OCI-M2 (cell line): ENCODE results near the gene MPRIP.
"Not testable (repeated sequence)": the region's sequence is repeated elsewhere in the genome, so short reads cannot be mapped to it uniquely, and the experiment has no call there.

ENCODE experiments used
- DNase-seq: peaks from one replicate; lab custom pipeline; 2025; ENCODE audit not compliant: unreplicated experiment; lab: John Stamatoyannopoulos, UW

MPRIP gene

GRCh38 chr17:17011043-17011907 is 31.0 kb upstream of the MPRIP start:
- DNase-seq, result not testable (repeated sequence)

GRCh38 chr17:17013828-17014747 is 28.2 kb upstream of the MPRIP start:
- not testable (repeated sequence) for DNase-seq

- not testable (repeated sequence) for DNase-seq
These were observed 27.5 kb upstream of the MPRIP start for GRCh38 chr17:17014748-17015124.

GRCh38 chr17:17015230-17015629 is 27.0 kb upstream of the MPRIP start:
- DNase-seq, result no peak

GRCh38 chr17:17016199-17017197 is 25.8 kb upstream of the MPRIP start:
- DNase-seq, result not testable (repeated sequence)

- no peak for DNase-seq
These were observed 24.8 kb upstream of the MPRIP start for GRCh38 chr17:17017343-17018014.

- no peak for DNase-seq
These were observed 24.2 kb upstream of the MPRIP start for GRCh38 chr17:17018021-17018441.

- no peak for DNase-seq
These were observed 23.4 kb upstream of the MPRIP start for GRCh38 chr17:17018612-17019429.

GRCh38 chr17:17019430-17019762 is 22.9 kb upstream of the MPRIP start:
- DNase-seq, result no peak

GRCh38 chr17:17019891-17020456 is 22.3 kb upstream of the MPRIP start:
- DNase-seq, result no peak

- no peak for DNase-seq
These were observed 21.4 kb upstream of the MPRIP start for GRCh38 chr17:17020821-17021193.

- DNase-seq, result no peak
These were observed 20.9 kb upstream of the MPRIP start for GRCh38 chr17:17021194-17021863.

- no peak for DNase-seq
These were observed 20.2 kb upstream of the MPRIP start for GRCh38 chr17:17022011-17022410.

- DNase-seq, result no peak
These were observed 19.8 kb upstream of the MPRIP start for GRCh38 chr17:17022456-17022855.

GRCh38 chr17:17024778-17025300 is 17.4 kb upstream of the MPRIP start:
- no peak for DNase-seq

GRCh38 chr17:17025621-17026020 is 16.6 kb upstream of the MPRIP start:
- no peak for DNase-seq

- no peak for DNase-seq
These were observed 16.1 kb upstream of the MPRIP start for GRCh38 chr17:17026163-17026562.

- DNase-seq, result no peak
These were observed 14.7 kb upstream of the MPRIP start for GRCh38 chr17:17027442-17028058.
